T-helper 22 cell (primary cell): Measurements from ENCODE around the gene TSGA10IP.

Source experiments
- DNase-seq: peaks from one replicate; pipeline ENCODE4 v3.0.0-alpha.2; 2020; ENCODE audit warnings: low read depth

TSGA10IP gene

GRCh38 chr11:65977621-65978390 lies 32.5 kb downstream of the TSGA10IP start:
- DNase-seq: no peak

DNA sequence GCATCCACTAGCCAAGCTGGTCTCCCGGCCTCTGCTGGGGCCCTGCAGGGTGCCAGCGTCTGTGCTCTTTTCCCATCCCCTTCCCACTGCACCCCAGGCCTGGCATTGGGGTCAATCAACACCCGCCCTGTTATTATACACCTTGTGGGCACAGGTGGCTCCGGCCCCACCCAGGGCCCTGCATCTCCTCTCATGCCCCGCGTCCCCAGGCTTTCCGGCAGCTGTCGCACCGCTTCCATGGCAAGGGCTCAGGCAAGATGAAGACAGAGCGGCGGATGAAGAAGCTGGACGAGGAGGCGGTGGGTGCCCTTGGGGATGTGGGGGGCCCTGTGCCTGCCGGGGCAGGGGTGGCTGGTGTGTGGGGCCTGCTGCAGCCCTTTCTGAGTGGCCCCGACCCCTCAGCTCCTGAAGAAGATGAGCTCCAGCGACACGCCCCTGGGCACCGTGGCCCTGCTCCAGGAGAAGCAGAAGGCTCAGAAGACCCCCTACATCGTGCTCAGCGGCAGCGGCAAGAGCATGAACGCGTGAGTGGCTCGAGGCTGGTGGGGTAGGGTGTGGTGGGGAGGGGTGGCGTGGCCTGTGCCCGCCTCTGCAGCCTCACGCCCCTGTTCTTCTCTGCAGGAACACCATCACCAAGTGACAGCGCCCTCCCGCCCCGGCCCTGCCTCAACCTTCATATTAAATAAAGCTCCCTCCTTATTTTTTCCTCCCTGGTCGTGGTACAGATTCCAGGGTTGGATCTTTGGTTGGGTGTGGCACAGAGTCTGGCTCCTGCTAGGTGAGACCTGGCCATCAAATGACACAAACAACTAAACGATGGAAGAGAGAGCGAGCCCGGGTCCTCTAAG lies 33.3 kb downstream of the TSGA10IP start:
- no peak for DNase-seq

- DNase-seq: no peak
These were observed 34.0 kb downstream of the TSGA10IP start for GRCh38 chr11:65979261-65979759.

GRCh38 chr11:65981101-65981740 lies 35.9 kb downstream of the TSGA10IP start:
- DNase-seq: no peak

DNA sequence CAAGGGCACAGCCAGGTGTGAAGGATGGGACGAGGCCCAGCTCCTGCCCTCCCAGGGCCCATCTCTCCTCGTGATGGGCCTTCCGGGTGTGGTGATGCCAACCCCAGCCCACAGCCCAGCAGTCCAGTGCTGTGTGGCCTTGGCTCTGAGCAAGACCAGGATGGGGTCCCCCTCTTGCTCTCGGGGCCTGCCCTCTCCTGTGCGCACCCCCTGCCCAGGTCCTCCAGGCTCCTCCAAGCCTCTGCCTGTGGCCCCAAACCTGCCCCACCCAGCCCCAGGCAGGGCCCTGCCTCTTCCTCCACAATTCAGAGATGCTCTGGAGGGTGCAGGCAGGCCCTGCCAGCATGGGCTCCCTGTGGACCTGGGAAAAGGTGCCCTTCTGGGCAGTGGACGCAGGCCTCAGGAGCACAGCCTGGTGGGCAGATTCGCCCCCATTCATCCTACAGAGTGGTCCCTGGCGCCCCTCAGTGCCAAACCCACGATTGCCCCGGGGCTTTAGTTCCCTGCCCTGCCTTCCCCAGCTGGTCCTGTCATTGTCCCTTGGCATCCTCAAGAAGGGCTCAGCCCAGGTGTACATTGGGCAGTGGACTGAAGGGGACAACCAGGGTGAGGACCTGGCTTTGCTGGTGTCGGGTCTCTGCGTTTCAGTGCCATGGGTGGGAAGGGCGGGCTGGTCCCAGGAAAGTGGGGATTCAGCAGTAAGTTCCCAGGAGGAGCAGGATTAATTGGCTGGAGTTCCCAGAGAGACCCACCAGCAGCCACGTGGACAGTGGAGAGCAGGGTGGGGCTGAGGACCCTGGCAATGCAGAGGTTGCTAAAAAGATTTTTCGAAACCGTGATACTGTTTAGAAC lies 36.9 kb downstream of the TSGA10IP start:
- DNase-seq: no peak

- no peak for DNase-seq
These were observed 37.7 kb downstream of the TSGA10IP start for GRCh38 chr11:65982824-65983588.

DNA sequence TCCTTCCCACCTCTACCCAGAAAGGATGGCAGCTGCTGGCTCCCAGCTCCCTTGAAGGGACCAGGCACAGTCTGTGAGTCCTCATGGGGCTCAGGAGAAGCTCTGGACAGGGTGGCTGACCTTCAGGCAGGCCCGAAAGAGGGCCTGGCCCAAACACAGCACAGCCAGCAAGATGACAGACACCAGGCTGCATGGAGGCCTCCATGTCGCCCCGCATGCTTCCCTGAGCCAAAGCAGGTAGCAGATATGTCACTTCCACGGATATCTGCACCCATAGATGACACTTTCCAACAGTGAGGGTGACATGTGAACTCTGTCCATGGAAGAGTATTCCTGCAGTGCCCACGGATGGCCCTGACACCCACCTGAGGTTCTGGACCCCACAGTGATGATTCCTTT lies 38.3 kb downstream of the TSGA10IP start:
- DNase-seq: no peak

DNA sequence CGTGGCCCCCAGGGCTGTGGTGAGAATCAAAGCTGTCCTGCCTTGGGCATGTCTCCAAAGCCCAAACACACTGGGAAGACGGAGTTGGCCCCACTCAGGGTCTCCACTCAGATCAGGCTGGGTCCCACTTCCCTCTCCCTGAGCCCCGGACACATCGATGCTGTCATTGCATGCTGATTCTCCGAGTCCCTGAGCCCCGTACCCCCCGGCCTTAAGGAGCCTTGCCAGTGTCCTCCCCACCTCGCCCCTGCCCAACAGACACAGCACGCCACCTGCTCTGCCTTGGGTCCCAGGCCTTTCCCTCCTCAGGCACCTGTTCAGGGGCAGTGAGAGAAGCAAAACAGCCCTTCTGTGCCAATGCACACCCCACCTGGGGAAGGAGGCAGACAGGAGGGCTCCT lies 42.1 kb downstream of the TSGA10IP start:
- DNase-seq: no peak

DNA sequence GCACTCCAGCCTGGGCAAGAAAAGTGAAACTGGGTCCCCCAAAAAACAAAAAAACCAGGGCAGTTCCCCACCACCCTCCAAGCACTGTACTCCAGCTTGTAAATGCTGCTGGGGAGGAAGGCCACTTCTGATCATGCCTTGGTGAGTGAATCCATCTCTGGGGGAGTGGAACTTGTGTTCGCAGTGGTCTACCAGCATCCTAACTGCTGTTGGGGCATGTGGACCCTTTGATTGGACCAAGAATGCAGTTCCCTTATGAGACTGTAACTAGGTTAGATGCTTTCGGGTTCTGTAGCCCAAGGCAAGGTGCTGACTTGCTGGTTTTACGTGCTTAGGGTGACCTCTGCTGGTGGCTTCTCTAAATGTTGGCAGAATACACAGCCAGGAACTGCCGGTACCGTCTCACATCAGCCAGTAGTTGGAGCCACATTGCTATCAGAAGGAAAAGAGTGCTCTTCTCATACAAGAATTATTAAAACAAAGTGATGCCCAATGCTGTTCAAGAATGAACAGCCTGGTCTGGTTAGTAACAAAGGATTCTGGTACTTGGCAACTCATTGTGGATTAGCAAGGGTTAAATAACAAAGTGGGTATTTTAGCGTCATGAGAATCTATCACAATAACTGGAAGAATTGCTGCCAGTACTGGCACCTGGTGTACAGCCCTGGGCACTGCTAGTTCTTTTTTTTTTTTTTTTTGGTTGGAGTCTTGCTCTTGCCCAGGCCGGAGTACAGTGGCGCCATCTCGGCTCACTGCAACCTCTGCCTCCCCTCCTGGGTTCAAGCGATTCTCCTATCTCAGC lies 43.7 kb downstream of the TSGA10IP start:
- DNase-seq: peak; percentile 76

DNA sequence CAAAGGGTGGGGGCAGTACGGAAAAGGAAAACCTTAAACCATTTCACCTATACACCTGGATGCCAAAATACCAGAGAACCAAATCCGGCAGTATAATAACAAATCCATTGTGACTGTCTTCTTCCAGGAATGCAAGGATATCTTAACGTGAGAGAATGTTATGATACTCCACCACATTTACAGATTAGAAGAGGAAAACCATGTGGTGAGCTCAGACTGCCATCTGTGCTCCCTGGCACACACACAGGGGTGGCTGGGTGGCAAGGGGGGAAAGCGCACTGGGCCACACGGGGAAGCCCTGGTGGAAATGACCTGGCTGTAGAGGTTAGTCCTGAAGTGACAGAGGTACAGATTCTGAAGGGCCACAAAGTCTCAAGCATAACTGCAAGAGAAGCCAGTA lies 46.8 kb downstream of the TSGA10IP start:
- DNase-seq: no peak

DNA sequence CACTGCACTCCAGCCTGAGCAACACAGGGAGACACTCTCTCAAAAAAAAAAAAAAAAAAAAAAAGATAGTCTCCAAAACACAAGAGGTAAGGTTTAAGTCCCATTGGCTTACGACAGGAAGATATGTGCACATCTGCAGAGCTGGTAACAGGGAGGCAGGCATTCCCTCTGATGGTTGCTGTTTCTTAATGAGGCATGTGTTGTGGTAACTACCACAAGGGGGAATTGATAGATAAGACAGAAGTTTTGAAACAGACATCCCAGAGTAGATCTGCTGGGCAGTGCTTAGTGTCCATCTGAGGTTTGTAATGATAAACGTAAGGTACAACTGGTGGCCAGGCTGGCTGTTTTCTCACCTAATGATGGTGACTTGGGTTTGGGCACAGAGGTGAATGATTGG lies 52.0 kb downstream of the TSGA10IP start:
- no peak for DNase-seq

- DNase-seq: peak; percentile 88
These were observed 56.8 kb downstream of the TSGA10IP start, which contains the start of the genes BANF1 and EIF1AD for GRCh38 chr11:66001942-66002647. Gene BANF1, plus strand, starts transcription at chr11:66002503. Its CDS starts 748 bp downstream, at chr11:66003251. Gene EIF1AD, minus strand, starts transcription at chr11:66002157. Its CDS starts 1,768 bp downstream, at chr11:66000389.

GRCh38 chr11:66002648-66003225 lies 57.5 kb downstream of the TSGA10IP start:
- DNase-seq: no peak

GRCh38 chr11:66003291-66003690 lies 58.0 kb downstream of the TSGA10IP start:
- DNase-seq: no peak

DNA sequence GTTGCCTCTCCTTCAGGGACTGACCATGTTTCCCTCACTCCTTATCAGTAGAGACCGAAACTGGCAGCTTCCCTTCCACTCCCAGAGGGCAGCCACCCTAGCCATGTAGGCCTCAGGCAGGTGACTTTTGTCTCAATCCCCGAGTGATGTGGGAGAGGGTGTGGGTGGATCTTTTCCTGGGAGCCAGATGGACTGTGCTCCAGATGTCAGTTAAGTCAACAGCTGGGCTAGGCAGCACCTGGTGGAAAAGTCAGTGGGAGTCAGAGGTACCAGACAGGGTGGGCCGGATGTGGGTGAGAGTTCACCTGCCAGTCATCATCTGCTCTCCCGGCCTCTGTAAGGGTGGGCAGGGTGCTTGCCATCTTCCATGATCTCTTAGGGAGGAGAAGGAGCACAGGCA lies 58.9 kb downstream of the TSGA10IP start:
- DNase-seq: no peak

DNA sequence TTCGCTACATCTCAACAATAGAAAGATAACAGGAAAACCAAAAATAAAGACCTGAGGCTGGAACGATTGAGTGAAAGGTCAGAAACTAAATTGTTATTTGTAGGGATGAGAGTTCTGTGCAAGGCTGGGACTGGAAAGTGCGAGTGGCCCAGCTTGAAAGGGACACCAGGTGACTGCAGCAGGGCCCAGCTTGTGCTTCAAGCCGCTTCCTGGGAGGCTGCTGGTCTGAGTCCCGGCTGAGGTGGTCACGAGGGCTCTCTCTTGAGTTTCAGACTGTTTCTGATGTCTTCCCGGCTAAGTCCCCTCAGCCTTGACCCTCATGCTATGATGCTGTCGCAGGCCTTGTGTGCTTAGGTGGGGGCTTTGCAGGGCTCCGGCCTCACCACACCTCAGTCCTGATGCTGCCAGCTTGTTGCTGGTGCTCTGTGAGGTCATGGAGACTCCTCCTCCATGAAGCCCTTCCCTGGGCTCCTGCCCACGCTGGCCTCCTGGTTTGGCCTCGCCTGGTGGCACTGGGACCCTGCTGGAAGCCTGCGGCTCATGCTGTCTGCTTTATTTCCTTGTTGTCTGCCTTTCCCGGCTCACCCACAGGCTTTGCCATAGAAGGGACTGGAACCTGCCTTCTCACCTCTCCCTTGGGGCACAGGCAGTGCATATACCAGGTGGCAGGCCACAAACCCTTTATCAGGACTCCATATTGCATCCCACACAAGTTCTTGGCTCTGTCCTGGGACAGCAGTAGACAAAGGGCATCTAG lies 61.0 kb downstream of the TSGA10IP start:
- DNase-seq: no peak

- DNase-seq: no peak
These were observed 61.6 kb downstream of the TSGA10IP start for GRCh38 chr11:66006891-66007176.

DNA sequence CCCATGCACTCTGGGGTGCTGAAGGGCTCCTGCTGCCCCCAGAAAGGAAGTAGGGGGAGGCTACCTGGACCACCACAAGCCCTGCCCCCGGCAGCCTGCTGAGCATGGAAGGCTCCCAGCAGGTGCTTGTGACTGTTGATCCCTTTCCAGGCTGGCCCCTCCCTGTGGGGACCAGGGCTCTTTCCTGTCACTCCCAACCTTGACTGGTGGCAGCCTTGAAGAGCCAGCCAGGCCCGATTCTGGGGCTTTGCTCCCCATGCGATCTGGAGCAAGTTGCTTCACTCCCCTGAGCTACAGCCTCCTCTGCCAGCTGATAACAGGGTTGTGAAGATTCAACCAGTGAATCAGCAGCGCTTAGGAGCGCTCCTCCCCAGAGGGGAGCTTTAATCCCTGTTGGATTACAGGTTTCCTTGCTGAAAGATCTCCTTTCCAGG lies 61.9 kb downstream of the TSGA10IP start:
- DNase-seq: no peak
